Neural cell (in vitro differentiated cells): ENCODE measurements around the gene RWDD3. TPM values are rescaled to one million over a fixed set of nuclear protein-coding genes. Genes with fewer than 3 reads are reported as not detected.

Experiments
- H2AFZ ChIP-seq: fragments of 200-600, 300-800 bp; sonication (generic), shearing (Covaris generic); 2 replicates; pipeline ENCODE4 v1.6.0; 2014; ENCODE audit warnings: low read depth, mild to moderate bottlenecking, antibody characterized with exemption, low read length, moderate library complexity
- H3F3A ChIP-seq: fragments of 200-600 bp; shearing (Covaris generic); 2 replicates; pipeline ENCODE4 v1.6.1; 2016; ENCODE audit warnings: mild to moderate bottlenecking, moderate library complexity, mixed read lengths, antibody characterized with exemption, low read length; ENCODE audit not compliant: insufficient read depth, poor library complexity, severe bottlenecking
- H3K27ac ChIP-seq: fragments of 200-600, 300-800 bp; sonication (generic), shearing (Covaris generic); 2 replicates; pipeline ENCODE4 v1.5.1; 2014; ENCODE audit warnings: mild to moderate bottlenecking, low read length, moderate library complexity
- H3K27me3 ChIP-seq: fragments of 300-800, 200-600 bp; sonication (generic), shearing (Covaris generic); 2 replicates; pipeline ENCODE4 v1.6.0; 2014; ENCODE audit warnings: mild to moderate bottlenecking, low read depth, low read length, moderate library complexity; ENCODE audit not compliant: insufficient read depth
- H3K36me3 ChIP-seq: fragments of 300-800, 200-600 bp; sonication (generic), shearing (Covaris generic); 2 replicates; pipeline ENCODE4 v1.5.1; 2014; ENCODE audit warnings: mild to moderate bottlenecking, antibody characterized with exemption, low read length, moderate library complexity; ENCODE audit not compliant: insufficient read depth
- H3K4me2 ChIP-seq: fragments of 300-800, 200-600 bp; sonication (generic), shearing (Covaris generic); 2 replicates; pipeline ENCODE4 v1.6.0; 2014; ENCODE audit warnings: mild to moderate bottlenecking, low read length
- H3K4me3 ChIP-seq: fragments of 300-800, 200-600 bp; sonication (generic), shearing (Covaris generic); 2 replicates; pipeline ENCODE4 v1.5.1; 2014; ENCODE audit warnings: mild to moderate bottlenecking, low read length, moderate library complexity
- H3K79me2 ChIP-seq: fragments of 200-600 bp; shearing (Covaris generic); replicated peaks from 2 replicates; pipeline ENCODE4 v1.6.0; 2014; ENCODE audit warnings: mild to moderate bottlenecking, low read length, moderate library complexity; ENCODE audit not compliant: insufficient read depth
- H3K9ac ChIP-seq: fragments of 300-800, 200-600 bp; sonication (generic), shearing (Covaris generic); 2 replicates; pipeline ENCODE4 v1.6.1; 2016; ENCODE audit warnings: mild to moderate bottlenecking, low read length, mixed read lengths
- H3K9me2 ChIP-seq: fragments of 200-600 bp; shearing (Covaris generic); 2 replicates; pipeline ENCODE4 v1.6.1; 2016; ENCODE audit warnings: mild to moderate bottlenecking, low read length, mixed read lengths; ENCODE audit not compliant: insufficient read depth
- H3K9me3 ChIP-seq: fragments of 200-600, 300-800 bp; sonication (generic), shearing (Covaris generic); 2 replicates; pipeline ENCODE4 v1.6.1; 2016; ENCODE audit warnings: mild to moderate bottlenecking, mixed run types, low read length, moderate library complexity, mixed read lengths
- H4K20me1 ChIP-seq: fragments of 200-600 bp; shearing (Covaris generic); 2 replicates; pipeline ENCODE4 v1.6.1; 2016; ENCODE audit warnings: mild to moderate bottlenecking, mixed run types; ENCODE audit not compliant: insufficient read depth
- EP300 ChIP-seq: fragments of 450-650 bp; conservative IDR thresholded peaks from 2 replicates; pipeline ENCODE4 v1.6.1; 2014; ENCODE audit warnings: antibody characterized with exemption, mild to moderate bottlenecking, moderate library complexity; ENCODE audit not compliant: poor library complexity, severe bottlenecking
- EZH2 ChIP-seq: fragments of 200-600, 300-800 bp; shearing (Covaris generic), sonication (generic); IDR thresholded peaks from 2 replicates; pipeline ENCODE4 v1.6.1; 2014; ENCODE audit warnings: antibody characterized with exemption, low read length, borderline replicate concordance, mild to moderate bottlenecking; ENCODE audit not compliant: insufficient read depth, poor library complexity, severe bottlenecking
- MXI1 ChIP-seq: fragments of 450-650 bp; conservative IDR thresholded peaks from 2 replicates; pipeline ENCODE4 v1.6.1; 2014; ENCODE audit warnings: antibody characterized with exemption, mild to moderate bottlenecking; ENCODE audit not compliant: poor library complexity, severe bottlenecking
- POLR2AphosphoS5 ChIP-seq: IDR thresholded peaks from 2 replicates; pipeline ENCODE4 v1.6.1; 2012
- RAD21 ChIP-seq: fragments of 450-650 bp; conservative IDR thresholded peaks from 2 replicates; pipeline ENCODE4 v1.6.1; 2014; ENCODE audit warnings: antibody characterized with exemption, mild to moderate bottlenecking, moderate library complexity
- SMC3 ChIP-seq: fragments of 450-650 bp; conservative IDR thresholded peaks from 2 replicates; pipeline ENCODE4 v1.6.1; 2014; ENCODE audit warnings: antibody characterized with exemption, mild to moderate bottlenecking, moderate library complexity; ENCODE audit not compliant: poor library complexity
- TAF1 ChIP-seq: IDR thresholded peaks from 2 replicates; pipeline ENCODE4 v1.6.1; 2012; ENCODE audit warnings: low read depth
- polyA plus RNA-seq: library from polyadenylated mRNA; depleted of rRNA; stranded (reverse); fragments of >200 nt; gene quantifications from 2 replicates; pipeline ENCODE4 v1.2.3, GENCODE V29; 2014
- TF ChIP-seq, protein P1 (sequence below): fragments of 450-650 bp; IDR thresholded peaks from 2 replicates; pipeline ENCODE4 v1.5.1; 2014; ENCODE audit warnings: antibody characterized with exemption, mild to moderate bottlenecking, moderate library complexity; ENCODE audit not compliant: poor library complexity, severe bottlenecking
- TF ChIP-seq, protein P2 (sequence below): IDR thresholded peaks from 2 replicates; pipeline ENCODE4 v1.6.1; 2012; ENCODE audit warnings: borderline replicate concordance

Gene RWDD3
- polyA plus RNA-seq, 1 donor from 2014 or later = 41.1 TPM

DNA sequence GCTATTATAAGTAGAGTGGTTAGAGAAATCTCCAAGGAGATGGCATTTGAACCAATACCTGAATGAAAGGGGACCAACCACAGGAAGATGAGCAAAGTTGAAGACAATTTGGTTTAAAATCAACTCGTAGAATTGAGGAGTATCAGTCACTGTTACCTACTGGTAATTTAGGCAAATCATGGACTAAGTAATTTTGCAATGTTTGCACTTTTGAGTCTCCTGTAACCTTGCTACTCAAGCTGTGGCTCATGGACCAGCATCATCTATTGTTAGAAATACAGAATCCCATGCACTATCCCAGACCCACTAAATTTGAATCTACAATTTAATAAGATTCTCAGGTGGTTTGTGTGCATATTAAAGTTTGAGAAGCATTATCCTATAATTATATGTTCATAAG, 21.8 kb downstream of the RWDD3 start:
- H3K9me2 ChIP-seq = no peaks in the 10 kb centered on the region
- no peaks in the 10 kb centered on the region for H4K20me1 ChIP-seq
- no peaks in the 10 kb centered on the region for H3K79me2 ChIP-seq
- H3K36me3 ChIP-seq = no peaks in the 10 kb centered on the region
- H3K9me3 ChIP-seq = no peaks in the 10 kb centered on the region
- no peak overlapping the region for H2AFZ ChIP-seq
- H3F3A ChIP-seq = no peaks in the 10 kb centered on the region
- H3K9ac ChIP-seq = no peak overlapping the region
- no peaks in the 10 kb centered on the region for H3K27me3 ChIP-seq
- no peak for TF ChIP-seq TAF1
- TF ChIP-seq EZH2 = no peak
- TF ChIP-seq, protein P1, sequence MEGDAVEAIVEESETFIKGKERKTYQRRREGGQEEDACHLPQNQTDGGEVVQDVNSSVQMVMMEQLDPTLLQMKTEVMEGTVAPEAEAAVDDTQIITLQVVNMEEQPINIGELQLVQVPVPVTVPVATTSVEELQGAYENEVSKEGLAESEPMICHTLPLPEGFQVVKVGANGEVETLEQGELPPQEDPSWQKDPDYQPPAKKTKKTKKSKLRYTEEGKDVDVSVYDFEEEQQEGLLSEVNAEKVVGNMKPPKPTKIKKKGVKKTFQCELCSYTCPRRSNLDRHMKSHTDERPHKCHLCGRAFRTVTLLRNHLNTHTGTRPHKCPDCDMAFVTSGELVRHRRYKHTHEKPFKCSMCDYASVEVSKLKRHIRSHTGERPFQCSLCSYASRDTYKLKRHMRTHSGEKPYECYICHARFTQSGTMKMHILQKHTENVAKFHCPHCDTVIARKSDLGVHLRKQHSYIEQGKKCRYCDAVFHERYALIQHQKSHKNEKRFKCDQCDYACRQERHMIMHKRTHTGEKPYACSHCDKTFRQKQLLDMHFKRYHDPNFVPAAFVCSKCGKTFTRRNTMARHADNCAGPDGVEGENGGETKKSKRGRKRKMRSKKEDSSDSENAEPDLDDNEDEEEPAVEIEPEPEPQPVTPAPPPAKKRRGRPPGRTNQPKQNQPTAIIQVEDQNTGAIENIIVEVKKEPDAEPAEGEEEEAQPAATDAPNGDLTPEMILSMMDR = no peak
- TF ChIP-seq, protein P2, sequence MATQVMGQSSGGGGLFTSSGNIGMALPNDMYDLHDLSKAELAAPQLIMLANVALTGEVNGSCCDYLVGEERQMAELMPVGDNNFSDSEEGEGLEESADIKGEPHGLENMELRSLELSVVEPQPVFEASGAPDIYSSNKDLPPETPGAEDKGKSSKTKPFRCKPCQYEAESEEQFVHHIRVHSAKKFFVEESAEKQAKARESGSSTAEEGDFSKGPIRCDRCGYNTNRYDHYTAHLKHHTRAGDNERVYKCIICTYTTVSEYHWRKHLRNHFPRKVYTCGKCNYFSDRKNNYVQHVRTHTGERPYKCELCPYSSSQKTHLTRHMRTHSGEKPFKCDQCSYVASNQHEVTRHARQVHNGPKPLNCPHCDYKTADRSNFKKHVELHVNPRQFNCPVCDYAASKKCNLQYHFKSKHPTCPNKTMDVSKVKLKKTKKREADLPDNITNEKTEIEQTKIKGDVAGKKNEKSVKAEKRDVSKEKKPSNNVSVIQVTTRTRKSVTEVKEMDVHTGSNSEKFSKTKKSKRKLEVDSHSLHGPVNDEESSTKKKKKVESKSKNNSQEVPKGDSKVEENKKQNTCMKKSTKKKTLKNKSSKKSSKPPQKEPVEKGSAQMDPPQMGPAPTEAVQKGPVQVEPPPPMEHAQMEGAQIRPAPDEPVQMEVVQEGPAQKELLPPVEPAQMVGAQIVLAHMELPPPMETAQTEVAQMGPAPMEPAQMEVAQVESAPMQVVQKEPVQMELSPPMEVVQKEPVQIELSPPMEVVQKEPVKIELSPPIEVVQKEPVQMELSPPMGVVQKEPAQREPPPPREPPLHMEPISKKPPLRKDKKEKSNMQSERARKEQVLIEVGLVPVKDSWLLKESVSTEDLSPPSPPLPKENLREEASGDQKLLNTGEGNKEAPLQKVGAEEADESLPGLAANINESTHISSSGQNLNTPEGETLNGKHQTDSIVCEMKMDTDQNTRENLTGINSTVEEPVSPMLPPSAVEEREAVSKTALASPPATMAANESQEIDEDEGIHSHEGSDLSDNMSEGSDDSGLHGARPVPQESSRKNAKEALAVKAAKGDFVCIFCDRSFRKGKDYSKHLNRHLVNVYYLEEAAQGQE = no peak
- TF ChIP-seq POLR2AphosphoS5 = no peak
- no peak for TF ChIP-seq RAD21
- TF ChIP-seq SMC3 = no peak
- TF ChIP-seq MXI1 = no peak
- no peak for TF ChIP-seq EP300
- H3K4me2 ChIP-seq = no peak overlapping the region
- H3K4me3 ChIP-seq = no peak overlapping the region
- no peak overlapping the region for H3K27ac ChIP-seq

DNA sequence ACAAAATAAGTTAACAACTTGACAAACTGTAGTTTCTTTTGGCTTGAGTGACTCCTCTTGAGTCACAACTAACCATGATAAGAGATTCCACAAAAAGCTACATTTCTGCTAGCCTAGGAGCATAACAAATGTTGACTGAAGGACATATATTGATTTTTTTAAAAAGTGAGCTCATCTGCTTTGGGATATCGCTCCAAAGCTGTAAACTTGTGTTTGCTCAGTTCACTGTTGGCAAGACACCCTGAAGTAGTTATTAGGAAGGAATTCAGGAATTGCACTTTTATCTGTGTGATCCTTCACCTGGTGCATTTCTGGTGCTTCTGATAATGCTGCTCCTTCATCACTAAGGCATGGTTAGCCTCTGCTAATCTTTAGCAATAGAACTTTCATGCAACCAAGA, 23.7 kb downstream of the RWDD3 start:
- Histone ChIP-seq H3K9me2 (no peaks in the 10 kb centered on the region), H3F3A (no peaks in the 10 kb centered on the region), H3K27ac (no peak overlapping the region), H3K4me2 (no peak overlapping the region), H3K27me3 (no peaks in the 10 kb centered on the region), H3K4me3 (no peak overlapping the region), H3K79me2 (no peaks in the 10 kb centered on the region), H2AFZ (no peak overlapping the region), H3K9me3 (no peaks in the 10 kb centered on the region), H3K36me3 (no peaks in the 10 kb centered on the region), H4K20me1 (no peaks in the 10 kb centered on the region), H3K9ac (no peak overlapping the region)
- TF ChIP-seq EZH2 (no peak), SMC3 (no peak), EP300 (no peak)

DNA sequence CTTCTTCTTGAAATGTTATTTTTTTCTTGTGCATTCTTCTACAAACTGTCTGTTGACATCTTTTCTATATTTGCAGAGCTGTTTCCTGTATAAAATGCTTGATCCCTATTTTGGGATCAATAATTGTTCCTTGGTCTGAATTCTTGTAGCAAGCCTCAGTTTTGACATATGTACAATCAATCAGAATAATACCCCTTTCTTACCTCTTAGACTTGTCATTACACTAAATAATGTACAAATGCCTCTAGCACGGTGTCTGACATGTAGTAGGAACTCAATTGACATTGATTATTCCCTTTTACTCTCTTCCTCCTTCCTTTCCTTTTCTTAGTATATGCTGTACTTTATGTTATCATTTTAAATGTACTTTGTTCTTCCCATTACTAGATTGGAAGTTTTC, 25.2 kb downstream of the RWDD3 start:
- H3K9me2 ChIP-seq = no peaks in the 10 kb centered on the region
- H3K4me2 ChIP-seq = no peak overlapping the region
- H4K20me1 ChIP-seq = no peaks in the 10 kb centered on the region
- peak overlapping the region; percentile 12 for H3K27ac ChIP-seq
- H3K36me3 ChIP-seq = no peaks in the 10 kb centered on the region
- no peaks in the 10 kb centered on the region for H3F3A ChIP-seq
- no peak overlapping the region for H2AFZ ChIP-seq
- no peaks in the 10 kb centered on the region for H3K9me3 ChIP-seq
- no peaks in the 10 kb centered on the region for H3K79me2 ChIP-seq
- H3K27me3 ChIP-seq = no peaks in the 10 kb centered on the region
- no peak overlapping the region for H3K4me3 ChIP-seq
- TF ChIP-seq, protein P2 = peak; percentile 62
- TF ChIP-seq EZH2 = no peak
- peak; percentile 65 for TF ChIP-seq POLR2AphosphoS5
- TF ChIP-seq EP300 = peak; percentile 95
- H3K9ac ChIP-seq = no peak overlapping the region
